ENCODE data around the gene MLKL. TPM values are rescaled to one million over a fixed set of nuclear protein-coding genes. Genes with fewer than 3 reads are reported as not detected.
A peak's percentile ranks its signal among the peaks of the same experiment; 100 is the strongest.

The MLKL gene
- 0.24 and 1.1 TPM in 2 replicates for total RNA-seq
- long read RNA-seq, result 0 reads

DNA sequence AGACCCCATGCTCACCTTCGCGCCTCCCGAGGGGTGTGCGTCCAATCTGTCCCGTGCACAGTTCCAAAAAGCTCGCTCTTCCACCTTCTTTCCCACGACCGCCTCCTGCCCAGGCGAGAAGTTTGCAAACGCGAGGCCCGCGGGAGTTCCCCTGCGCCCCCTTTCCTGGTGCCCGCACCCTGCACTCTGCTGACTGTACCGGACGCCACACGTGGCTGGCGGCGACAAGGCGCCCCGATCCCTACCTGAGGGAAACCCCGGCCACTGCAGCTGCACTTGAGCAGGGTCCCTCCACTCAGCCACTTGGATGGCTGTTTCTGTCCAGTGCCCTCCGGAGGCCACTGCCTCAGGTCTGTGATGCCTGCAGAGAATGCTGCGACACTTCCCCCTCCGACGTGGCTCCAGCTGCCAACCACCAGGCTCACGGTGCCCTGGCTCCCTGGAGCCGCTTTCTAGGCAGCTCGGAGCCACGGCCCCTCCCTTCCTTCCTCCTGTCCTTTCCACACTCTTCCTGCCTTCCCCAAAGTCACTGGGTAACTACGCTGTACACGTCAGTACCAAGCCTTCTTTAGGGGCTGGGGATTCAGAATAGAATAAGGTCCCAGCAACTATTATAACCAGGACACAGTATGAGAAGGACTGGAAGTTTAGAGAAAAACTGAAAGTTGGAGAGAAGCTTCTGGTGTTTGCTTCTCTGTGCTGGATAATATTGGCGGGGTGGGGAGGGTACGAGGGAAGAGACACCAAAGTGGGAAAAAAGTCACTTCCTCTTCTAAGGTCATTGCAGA, at the start of gene MLKL:
Gene MLKL, minus strand, starts transcription at position 425 of the 788 bp plus-strand sequence. CDS start 5,105 bp downstream, outside the sequence.
- Mint-ChIP-seq H3K27ac (no peak within 1 kb of the TSS), H3K27me3 (peaks cover 21% of the 10 kb centered on the region), H3K36me3 (ENCODE audit: insufficient read depth) (no peaks in the 10 kb centered on the region), H3K4me1 (ENCODE audit: low read depth) (peaks cover 5% of the 10 kb centered on the region), H3K9me3 (ENCODE audit: low read depth) (no peaks in the 10 kb centered on the region), H3K4me3 (ENCODE audit: low read depth) (peak within 1 kb of the TSS; percentile 74)
- no peak for TF ChIP-seq CTCF (IDR thresholded peaks at IDR 0.05; ENCODE audit: unreplicated experiment)
- no peak for DNase-seq (ENCODE audit: low spot score, unreplicated experiment)

- no peaks in the 10 kb centered on the region for H3K4me1 Mint-ChIP-seq (ENCODE audit: low read depth)
- peaks cover 7% of the 10 kb centered on the region for H3K27me3 Mint-ChIP-seq
- no peak for TF ChIP-seq CTCF (IDR thresholded peaks at IDR 0.05; ENCODE audit: unreplicated experiment)
- H3K27ac Mint-ChIP-seq, result no peak overlapping the region
- H3K4me3 Mint-ChIP-seq (ENCODE audit: low read depth), result no peak overlapping the region
- DNase-seq (ENCODE audit: low spot score, unreplicated experiment), result no peak
- H3K36me3 Mint-ChIP-seq (ENCODE audit: insufficient read depth), result no peaks in the 10 kb centered on the region
- no peaks in the 10 kb centered on the region for H3K9me3 Mint-ChIP-seq (ENCODE audit: low read depth)
These were observed 48.8 kb upstream of the MLKL start for GRCh38 chr16:74749291-74750055.

DNA sequence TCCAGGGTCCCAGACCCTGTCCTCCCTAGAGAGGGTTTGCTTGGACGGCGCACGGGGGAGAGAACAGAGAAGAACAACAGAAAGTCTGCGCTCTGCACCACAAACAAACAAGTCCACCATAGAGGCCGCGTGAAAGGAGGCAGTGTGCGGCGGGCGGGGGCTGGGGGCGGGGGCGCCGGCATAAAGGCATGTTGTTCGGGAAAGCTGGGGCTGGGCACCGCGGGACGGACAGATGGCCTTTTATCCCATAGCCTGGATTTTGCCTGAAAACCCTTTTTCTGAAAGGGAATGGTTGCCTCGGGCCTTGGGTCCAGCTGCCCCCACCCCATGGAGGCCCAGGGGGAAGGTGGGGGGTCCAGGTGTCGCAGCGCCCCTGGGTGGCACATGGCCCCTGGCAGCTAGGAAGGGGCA, 48.0 kb upstream of the MLKL start:
- peaks cover 2% of the 10 kb centered on the region for H3K4me1 Mint-ChIP-seq (ENCODE audit: low read depth)
- DNase-seq (ENCODE audit: low spot score, unreplicated experiment), result no peak
- no peak for TF ChIP-seq CTCF (IDR thresholded peaks at IDR 0.05; ENCODE audit: unreplicated experiment)

GRCh38 chr16:74747716-74748615, 47.3 kb upstream of the MLKL start:
- no peak for TF ChIP-seq CTCF (IDR thresholded peaks at IDR 0.05; ENCODE audit: unreplicated experiment)
- no peaks in the 10 kb centered on the region for H3K9me3 Mint-ChIP-seq (ENCODE audit: low read depth)
- no peak overlapping the region for H3K27ac Mint-ChIP-seq
- H3K4me1 Mint-ChIP-seq (ENCODE audit: low read depth), result peaks cover 2% of the 10 kb centered on the region
- no peak overlapping the region for H3K4me3 Mint-ChIP-seq (ENCODE audit: low read depth)
- no peaks in the 10 kb centered on the region for H3K36me3 Mint-ChIP-seq (ENCODE audit: insufficient read depth)
- no peak for DNase-seq (ENCODE audit: low spot score, unreplicated experiment)
- peaks cover 4% of the 10 kb centered on the region for H3K27me3 Mint-ChIP-seq

More for the DNA sequence above, 48.0 kb upstream of the MLKL start:
- Mint-ChIP-seq H3K27ac (no peak overlapping the region), H3K9me3 (ENCODE audit: low read depth) (no peaks in the 10 kb centered on the region), H3K36me3 (ENCODE audit: insufficient read depth) (no peaks in the 10 kb centered on the region), H3K27me3 (peaks cover 4% of the 10 kb centered on the region), H3K4me3 (ENCODE audit: low read depth) (no peak overlapping the region)

GRCh38 chr16:74745926-74746325, 45.3 kb upstream of the MLKL start:
- Mint-ChIP-seq H3K4me1 (ENCODE audit: low read depth) (peaks cover 2% of the 10 kb centered on the region), H3K4me3 (ENCODE audit: low read depth) (no peak overlapping the region), H3K27ac (no peak overlapping the region), H3K27me3 (no peaks in the 10 kb centered on the region), H3K9me3 (ENCODE audit: low read depth) (no peaks in the 10 kb centered on the region), H3K36me3 (ENCODE audit: insufficient read depth) (no peaks in the 10 kb centered on the region)
- no peak for DNase-seq (ENCODE audit: low spot score, unreplicated experiment)
- no peak for TF ChIP-seq CTCF (IDR thresholded peaks at IDR 0.05; ENCODE audit: unreplicated experiment)

Measured in progenitor cell of endocrine pancreas (in vitro differentiated cells).